SH-SY5Y (cell line): ENCODE results near the gene KLHL33.

Experiments
- GATA2 ChIP-seq: IDR thresholded peaks from 2 replicates; pipeline ENCODE4 v1.6.1; 2011; ENCODE audit warnings: mild to moderate bottlenecking, low read depth, low read length
- GATA3 ChIP-seq: IDR thresholded peaks from 2 replicates; pipeline ENCODE4 v1.6.1; 2011; ENCODE audit warnings: low read depth, mild to moderate bottlenecking, low read length, moderate library complexity

GRCh38 chr14:20387576-20387975, 48.4 kb downstream of the KLHL33 start:
- TF ChIP-seq GATA2: no peak
- TF ChIP-seq GATA3: no peak
